Caco-2 (cell line): ENCODE results near the gene PSMG3. TPM values are rescaled to one million over a fixed set of nuclear protein-coding genes. Genes with fewer than 3 reads are reported as not detected.

ENCODE experiments used
- Bru-seq: library from RNA; stranded (reverse); fragments of 400-500 nt; gene quantifications from one replicate; lab custom pipeline; 2021; lab: Mats Ljungman, UMichigan
- BruChase-seq, 2 experiments: library from RNA; stranded (reverse); fragments of 400-500 nt; gene quantifications; one replicate each; lab custom pipeline; 2021; lab: Mats Ljungman, UMichigan
- BruUV-seq: library from RNA; stranded (reverse); fragments of 400-500 nt; replicated peaks from 2 replicates; lab custom pipeline; 2021; lab: Mats Ljungman, UMichigan
- CTCF ChIA-PET: fragments of 300-600 bp; sonication (Branson Sonifier 250); formaldehyde crosslinking; loops from one replicate; lab custom pipeline; 2022; ENCODE audit warnings: antibody characterized with exemption; lab: Charles Lee
- POLR2A ChIA-PET: fragments of 300-600 bp; sonication (Branson Sonifier 250); formaldehyde crosslinking; loops from one replicate; lab custom pipeline; 2022; ENCODE audit warnings: antibody characterized with exemption; lab: Charles Lee
- DNase-seq, 2 experiments: peaks; one replicate each; pipeline versions ENCODE4 v3.0.0 to v3.0.0-alpha.2; 2020 to 2022
- H3K27me3 ChIP-seq: replicated peaks from 2 replicates; pipeline ENCODE4 v1.6.0; 2011; ENCODE audit warnings: low read length; ENCODE audit not compliant: control insufficient read depth, insufficient read depth
- H3K36me3 ChIP-seq: 2 replicates; pipeline ENCODE4 v1.5.1; 2011; ENCODE audit warnings: low read length; ENCODE audit not compliant: control insufficient read depth, insufficient read depth
- H3K4me1 ChIP-seq: fragments of 250-450 bp; sonication (Bioruptor Pico); 2 replicates; pipeline ENCODE4 v1.5.1; 2020; ENCODE audit warnings: mild to moderate bottlenecking
- H3K4me3 ChIP-seq: 2 replicates; pipeline ENCODE4 v1.5.1; 2011; ENCODE audit warnings: low read depth, mild to moderate bottlenecking, control low read depth, low read length
- H3K9me3 ChIP-seq: fragments of 250-450 bp; sonication (Bioruptor Pico); 2 replicates; pipeline ENCODE4 v1.5.1; 2020; ENCODE audit warnings: mild to moderate bottlenecking, moderate library complexity
- H3K27ac Mint-ChIP-seq: one replicate; pipeline ENCODE4 v1.8.0; 2022; ENCODE audit warnings: mixed read lengths; ENCODE audit not compliant: unreplicated experiment
- H3K27me3 Mint-ChIP-seq: one replicate; pipeline ENCODE4 v1.8.0; 2022; ENCODE audit warnings: mixed read lengths; ENCODE audit not compliant: insufficient read depth, unreplicated experiment
- H3K36me3 Mint-ChIP-seq: one replicate; pipeline ENCODE4 v1.8.0; 2022; ENCODE audit warnings: mild to moderate bottlenecking, mixed read lengths; ENCODE audit not compliant: insufficient read depth, unreplicated experiment
- H3K4me1 Mint-ChIP-seq: one replicate; pipeline ENCODE4 v1.8.0; 2022; ENCODE audit warnings: low read depth, mixed read lengths; ENCODE audit not compliant: unreplicated experiment
- H3K4me3 Mint-ChIP-seq: one replicate; pipeline ENCODE4 v1.8.0; 2022; ENCODE audit warnings: mild to moderate bottlenecking, moderate library complexity, mixed read lengths; ENCODE audit not compliant: unreplicated experiment
- H3K9me3 Mint-ChIP-seq: one replicate; pipeline ENCODE4 v1.8.0; 2022; ENCODE audit warnings: mixed read lengths; ENCODE audit not compliant: unreplicated experiment
- CTCF ChIP-seq, 2 experiments: fragments of 200-600 bp in 1 of 2; IDR thresholded peaks; 1 replicate in 1 of 2; 2 replicates in 1 of 2; pipeline versions ENCODE4 v1.5.1 to v1.8.0; 2011 to 2022; ENCODE audit warnings: antibody characterized with exemption in 1 of 2, control low read depth in 1 of 2, inconsistent platforms in 1 of 2, low read depth in 1 of 2, low read length in 1 of 2, mild to moderate bottlenecking in 1 of 2, moderate library complexity in 1 of 2; ENCODE audit not compliant: insufficient read depth in 1 of 2, severe bottlenecking in 1 of 2, unreplicated experiment in 1 of 2
- intact Hi-C: fragments of 100-400 bp; cut with micrococcal nuclease; formaldehyde crosslinking; loops from one replicate; pipeline ENCODE4 v1.10.0; 2022; ENCODE audit not compliant: unreplicated experiment
- long read RNA-seq: library from polyadenylated mRNA; stranded (forward); transcript quantifications from one replicate; pipeline ENCODE4 v2.0.0, GENCODE V29; 2022
- total RNA-seq: library from RNA; stranded (reverse); gene quantifications from 2 replicates; pipeline ENCODE4 v1.2.3, GENCODE V29; 2022

PSMG3 gene
- 35.1 and 38.1 TPM in 2 replicates for total RNA-seq
- percentile 73 among the genes with signal in this experiment for Bru-seq, nascent RNA
- percentile 84 among the genes with signal in this experiment for BruChase-seq, experiment 1, labeled RNA remaining after a 2-hour chase
- BruChase-seq, experiment 2, labeled RNA remaining after a 6-hour chase, result percentile 82 among the genes with signal in this experiment
- long read RNA-seq, transcript PSMG3-202 (2 exons, 1,391 nt), result major isoform, 25 of 42 reads
- long read RNA-seq, transcript PSMG3-203 (3 exons, 774 nt), result minor isoform, 12 of 42 reads
- long read RNA-seq, partial matches to known transcripts, result 1 of 42 reads
- long read RNA-seq, other reads (novel, unspliced or antisense), result 4 of 42 reads

- CTCF ChIA-PET, result interaction anchor here (0.6 to 1.2 kb wide), 2 partner anchors 14 to 166 kb away, joined by 3 to 6 read pairs; no protein-coding TSS in a partner anchor
- Histone ChIP-seq H3K4me1 (peaks cover 20% of the 10 kb centered on the region), H3K36me3 (no peaks in the 10 kb centered on the region), H3K27me3 (no peaks in the 10 kb centered on the region), H3K9me3 (no peaks in the 10 kb centered on the region), H3K4me3 (peak within 1 kb of the TSS; percentile 57)
- Mint-ChIP-seq H3K36me3 (peaks cover 24% of the 10 kb centered on the region), H3K4me1 (peaks cover 24% of the 10 kb centered on the region), H3K27ac (peak within 1 kb of the TSS; percentile 84), H3K9me3 (no peaks in the 10 kb centered on the region), H3K27me3 (no peaks in the 10 kb centered on the region), H3K4me3 (peak within 1 kb of the TSS; percentile 78)
- DNase-seq, result peak; percentile 86 to 92
- TF ChIP-seq CTCF (IDR thresholded peaks at IDR 0.05; ENCODE audit: insufficient read depth in 1 of 2, low read depth in 1 of 2, low read length in 1 of 2, severe bottlenecking in 1 of 2, unreplicated experiment in 1 of 2), result peak in 1 of 2 experiments; percentile 32
- POLR2A ChIA-PET, result interaction anchor here (0.6 to 1.6 kb wide), 2 partner anchors 33 to 668 kb away, joined by 3 read pairs; no protein-coding TSS in a partner anchor
- BruUV-seq, result no TSS peak
- intact Hi-C loops, result no loop called here
Observed at GRCh38 chr7:1569833-1570632, at the start of gene PSMG3. Gene PSMG3, minus strand, starts transcription at chr7:1570032. Its CDS starts 693 bp downstream, at chr7:1569339.

GRCh38 chr7:1618475-1618874, 48.6 kb upstream of the PSMG3 start:
- peaks cover 20% of the 10 kb centered on the region for H3K9me3 Mint-ChIP-seq
- no TSS peak for BruUV-seq

More at GRCh38 chr7:1618475-1618874, 48.6 kb upstream of the PSMG3 start:
- Histone ChIP-seq H3K4me1 (no peaks in the 10 kb centered on the region), H3K9me3 (peaks cover 8% of the 10 kb centered on the region), H3K4me3 (no peak overlapping the region), H3K27me3 (no peaks in the 10 kb centered on the region), H3K36me3 (no peaks in the 10 kb centered on the region)
- Mint-ChIP-seq H3K27me3 (no peaks in the 10 kb centered on the region), H3K36me3 (no peaks in the 10 kb centered on the region), H3K4me3 (no peak overlapping the region), H3K27ac (no peak overlapping the region), H3K4me1 (no peaks in the 10 kb centered on the region)
- DNase-seq, result no peak
- POLR2A ChIA-PET, result no interaction called here
- TF ChIP-seq CTCF (IDR thresholded peaks at IDR 0.05; ENCODE audit: insufficient read depth in 1 of 2, low read depth in 1 of 2, low read length in 1 of 2, severe bottlenecking in 1 of 2, unreplicated experiment in 1 of 2), result no peak
- CTCF ChIA-PET, result no interaction called here
- intact Hi-C loops, result no loop called here
